Measurements from ENCODE around the gene DRC3.

DNA sequence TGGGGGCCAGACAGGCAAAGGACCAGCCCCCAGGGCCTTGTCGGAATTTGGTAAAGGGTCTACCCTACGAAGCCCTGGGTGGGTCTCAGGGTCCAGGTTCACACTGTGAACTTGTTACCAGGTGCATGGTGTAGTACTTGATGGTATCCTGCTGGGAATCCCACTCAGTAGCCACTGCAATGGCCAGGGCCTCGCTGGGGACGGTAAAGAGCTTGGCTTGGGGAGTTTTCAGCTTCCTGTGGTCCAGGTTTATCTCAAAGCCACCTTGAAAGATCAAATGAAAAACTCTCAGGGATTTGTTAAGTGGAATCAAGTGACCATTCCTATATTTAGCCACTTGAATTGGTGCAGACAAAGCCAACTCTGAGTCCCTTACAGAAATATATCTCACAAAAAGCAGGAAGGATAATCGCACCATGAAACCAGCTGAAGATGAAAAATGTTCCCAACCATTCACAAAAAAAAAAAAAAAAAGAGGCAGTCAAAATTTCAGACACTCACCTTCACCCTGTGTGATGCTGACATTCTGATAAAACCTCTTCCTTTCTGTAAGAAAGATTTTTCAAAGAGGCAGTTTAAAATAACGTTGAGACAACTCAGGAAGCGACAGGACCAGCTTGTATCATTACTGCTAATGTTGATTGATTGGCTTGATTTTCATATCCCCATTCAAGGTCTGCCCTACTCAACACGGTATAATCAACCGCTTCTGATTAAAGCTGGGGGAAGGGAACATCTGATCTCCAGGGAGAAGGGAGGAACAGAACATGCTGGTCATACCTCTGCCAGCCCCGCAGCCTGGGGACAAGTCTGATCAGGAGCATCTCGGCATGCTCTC, 55.7 kb downstream of the DRC3 start:
- TF ChIP-seq, protein P1, sequence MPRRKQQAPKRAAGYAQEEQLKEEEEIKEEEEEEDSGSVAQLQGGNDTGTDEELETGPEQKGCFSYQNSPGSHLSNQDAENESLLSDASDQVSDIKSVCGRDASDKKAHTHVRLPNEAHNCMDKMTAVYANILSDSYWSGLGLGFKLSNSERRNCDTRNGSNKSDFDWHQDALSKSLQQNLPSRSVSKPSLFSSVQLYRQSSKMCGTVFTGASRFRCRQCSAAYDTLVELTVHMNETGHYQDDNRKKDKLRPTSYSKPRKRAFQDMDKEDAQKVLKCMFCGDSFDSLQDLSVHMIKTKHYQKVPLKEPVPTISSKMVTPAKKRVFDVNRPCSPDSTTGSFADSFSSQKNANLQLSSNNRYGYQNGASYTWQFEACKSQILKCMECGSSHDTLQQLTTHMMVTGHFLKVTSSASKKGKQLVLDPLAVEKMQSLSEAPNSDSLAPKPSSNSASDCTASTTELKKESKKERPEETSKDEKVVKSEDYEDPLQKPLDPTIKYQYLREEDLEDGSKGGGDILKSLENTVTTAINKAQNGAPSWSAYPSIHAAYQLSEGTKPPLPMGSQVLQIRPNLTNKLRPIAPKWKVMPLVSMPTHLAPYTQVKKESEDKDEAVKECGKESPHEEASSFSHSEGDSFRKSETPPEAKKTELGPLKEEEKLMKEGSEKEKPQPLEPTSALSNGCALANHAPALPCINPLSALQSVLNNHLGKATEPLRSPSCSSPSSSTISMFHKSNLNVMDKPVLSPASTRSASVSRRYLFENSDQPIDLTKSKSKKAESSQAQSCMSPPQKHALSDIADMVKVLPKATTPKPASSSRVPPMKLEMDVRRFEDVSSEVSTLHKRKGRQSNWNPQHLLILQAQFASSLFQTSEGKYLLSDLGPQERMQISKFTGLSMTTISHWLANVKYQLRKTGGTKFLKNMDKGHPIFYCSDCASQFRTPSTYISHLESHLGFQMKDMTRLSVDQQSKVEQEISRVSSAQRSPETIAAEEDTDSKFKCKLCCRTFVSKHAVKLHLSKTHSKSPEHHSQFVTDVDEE (CRISPR knock-in tag; IDR thresholded peaks at IDR 0.05), result no peak
- TF ChIP-seq TOX (CRISPR knock-in tag; IDR thresholded peaks at IDR 0.05; ENCODE audit: borderline replicate concordance), result no peak
- TF ChIP-seq ZNF565 (CRISPR knock-in tag; conservative IDR thresholded peaks at IDR 0.05; ENCODE audit: low read depth), result no peak
- TF ChIP-seq, protein P2, sequence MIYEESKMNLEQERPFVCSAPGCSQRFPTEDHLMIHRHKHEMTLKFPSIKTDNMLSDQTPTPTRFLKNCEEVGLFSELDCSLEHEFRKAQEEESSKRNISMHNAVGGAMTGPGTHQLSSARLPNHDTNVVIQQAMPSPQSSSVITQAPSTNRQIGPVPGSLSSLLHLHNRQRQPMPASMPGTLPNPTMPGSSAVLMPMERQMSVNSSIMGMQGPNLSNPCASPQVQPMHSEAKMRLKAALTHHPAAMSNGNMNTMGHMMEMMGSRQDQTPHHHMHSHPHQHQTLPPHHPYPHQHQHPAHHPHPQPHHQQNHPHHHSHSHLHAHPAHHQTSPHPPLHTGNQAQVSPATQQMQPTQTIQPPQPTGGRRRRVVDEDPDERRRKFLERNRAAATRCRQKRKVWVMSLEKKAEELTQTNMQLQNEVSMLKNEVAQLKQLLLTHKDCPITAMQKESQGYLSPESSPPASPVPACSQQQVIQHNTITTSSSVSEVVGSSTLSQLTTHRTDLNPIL (CRISPR knock-in tag; IDR thresholded peaks at IDR 0.05; ENCODE audit: low read depth), result no peak

Data from SK-N-SH treated with all-trans-retinoic acid at 6 μM for 48 hours (cell line).